HG03108 (cell line): Measurements from ENCODE around the gene FRG1.
"Not testable (repeated sequence)": the region's sequence is repeated elsewhere in the genome, so short reads cannot be mapped to it uniquely, and the experiment has no call there.

Source experiments
- ATAC-seq: cut with Tn5 transposase; IDR thresholded peaks from one replicate; pipeline ENCODE4 v1.9.1; 2021; ENCODE audit warnings: moderate library complexity; ENCODE audit not compliant: unreplicated experiment

Gene FRG1

DNA sequence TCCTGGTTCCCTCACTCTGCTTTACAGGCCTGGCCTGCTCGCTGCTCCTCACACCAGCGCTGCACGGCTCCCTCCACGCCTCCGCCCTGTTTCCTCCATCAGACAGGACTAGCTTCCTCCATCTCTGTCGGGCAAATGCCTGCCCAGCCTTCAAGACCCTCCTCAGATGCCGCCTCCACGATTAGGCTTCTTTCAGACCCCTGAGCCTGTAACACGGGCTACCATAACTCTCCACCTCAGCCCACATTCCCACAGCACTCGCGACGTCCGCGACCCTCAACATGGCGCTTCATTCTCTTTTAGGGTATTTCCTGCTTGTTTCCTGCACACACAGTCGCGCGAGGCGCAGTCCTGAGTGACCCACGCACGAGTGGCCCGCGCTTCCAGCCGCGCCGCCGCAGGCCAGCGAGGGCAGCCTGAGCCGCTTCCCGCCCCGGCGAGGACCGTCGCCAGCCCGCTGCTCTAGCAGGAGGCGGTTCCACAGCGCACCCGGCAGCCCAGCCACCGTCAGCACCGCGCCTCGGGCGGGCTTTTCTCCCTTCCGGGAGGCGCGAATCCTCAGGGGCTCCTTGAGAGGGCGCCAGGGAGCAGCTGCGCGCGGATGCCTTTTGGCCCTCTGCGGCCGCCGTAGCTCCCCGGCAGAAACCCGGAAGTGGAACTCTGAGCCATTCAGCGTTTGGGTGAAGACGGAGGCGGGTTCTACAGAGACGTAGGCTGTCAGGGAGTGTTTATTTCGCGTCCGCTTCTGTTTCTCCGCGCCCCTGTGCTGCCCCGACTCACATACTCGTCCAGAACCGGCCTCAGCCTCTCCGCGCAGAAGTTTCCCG is at the start of gene FRG1:
TSS of gene FRG1 (plus strand) at position 695 of the 827 bp plus-strand sequence. CDS start 138 bp downstream, outside the sequence.
- ATAC-seq = peak; percentile 100

DNA sequence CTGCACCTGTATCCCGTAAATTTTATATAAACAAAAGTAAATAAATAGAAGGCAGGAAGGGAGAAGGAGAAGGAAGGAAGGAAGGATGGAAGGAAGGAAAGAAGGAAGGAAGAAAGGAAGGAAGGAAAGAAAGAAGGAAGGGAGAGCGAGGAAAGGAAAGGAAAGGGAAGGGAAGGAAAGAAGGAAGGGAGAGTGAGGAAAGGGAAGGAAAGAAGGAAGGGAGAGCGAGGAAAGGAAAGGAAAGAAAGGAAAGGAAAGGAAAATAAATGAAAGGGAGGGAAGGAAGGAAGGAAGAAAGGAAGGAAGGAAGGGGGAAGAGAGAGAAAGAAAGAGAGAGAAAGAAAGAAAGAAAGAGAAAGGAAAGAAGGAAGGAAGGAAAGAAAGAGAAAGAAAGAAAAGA is 43.0 kb upstream of the FRG1 start:
- ATAC-seq = no peak

GRCh38 chr4:189899481-189900015 is 41.1 kb upstream of the FRG1 start:
- not testable (repeated sequence) for ATAC-seq

GRCh38 chr4:189904420-189905027 is 36.1 kb upstream of the FRG1 start:
- not testable (repeated sequence) for ATAC-seq

GRCh38 chr4:189912170-189912569 is 28.5 kb upstream of the FRG1 start:
- no peak for ATAC-seq

DNA sequence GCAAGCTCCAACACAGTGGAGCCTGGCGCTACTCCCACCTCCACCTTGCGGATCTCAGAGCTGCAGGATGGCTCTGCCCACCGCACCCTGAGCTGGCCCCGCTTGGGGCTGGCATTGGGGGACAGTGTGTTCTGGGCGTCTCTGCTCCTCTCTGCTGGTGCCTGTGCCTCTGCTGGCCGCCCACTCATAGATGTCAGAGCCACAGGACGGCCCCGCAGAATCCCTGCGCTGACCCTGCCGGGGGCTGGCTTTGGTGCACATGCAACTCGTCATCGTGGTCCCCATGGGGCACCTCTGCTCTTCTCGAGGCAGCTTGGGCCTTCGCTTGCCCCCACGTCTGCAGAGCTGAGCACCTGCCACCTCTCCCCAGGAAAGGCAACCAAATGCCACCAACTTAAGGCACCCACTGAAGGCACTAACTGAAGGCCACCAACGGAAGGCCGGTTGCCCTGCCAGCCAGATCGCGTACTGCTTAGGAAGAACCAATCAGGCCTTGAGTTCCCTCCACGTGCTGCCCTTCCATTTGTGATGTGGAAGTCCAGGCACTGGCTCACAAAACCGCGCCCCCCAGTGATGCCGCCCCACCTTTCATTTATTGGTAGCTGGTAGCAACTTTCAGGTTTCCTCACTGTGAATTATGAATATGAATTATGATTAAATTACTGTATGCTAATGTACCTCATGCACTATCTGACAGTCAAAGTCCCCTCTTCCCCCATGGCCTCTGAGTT is 23.3 kb upstream of the FRG1 start:
- ATAC-seq = no peak

DNA sequence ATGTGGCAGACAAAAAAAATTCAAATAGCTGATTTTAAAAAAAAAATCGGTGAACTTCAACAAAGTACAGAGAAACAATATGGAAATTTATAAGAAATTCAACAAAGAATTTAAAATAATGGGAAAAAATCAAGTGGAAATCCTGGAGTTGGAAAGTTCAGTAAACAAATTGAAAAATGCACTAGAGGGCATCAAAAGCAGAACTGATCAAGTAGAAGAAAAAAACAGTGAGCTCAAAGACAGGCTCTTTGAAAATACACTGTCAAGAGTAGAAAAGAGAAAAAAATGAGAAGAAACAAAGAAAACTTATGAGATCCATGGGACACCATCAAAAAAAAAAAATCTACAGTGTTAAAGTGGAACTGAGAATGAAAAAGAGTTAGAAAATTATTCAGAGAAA is 19.6 kb upstream of the FRG1 start:
- no peak for ATAC-seq

DNA sequence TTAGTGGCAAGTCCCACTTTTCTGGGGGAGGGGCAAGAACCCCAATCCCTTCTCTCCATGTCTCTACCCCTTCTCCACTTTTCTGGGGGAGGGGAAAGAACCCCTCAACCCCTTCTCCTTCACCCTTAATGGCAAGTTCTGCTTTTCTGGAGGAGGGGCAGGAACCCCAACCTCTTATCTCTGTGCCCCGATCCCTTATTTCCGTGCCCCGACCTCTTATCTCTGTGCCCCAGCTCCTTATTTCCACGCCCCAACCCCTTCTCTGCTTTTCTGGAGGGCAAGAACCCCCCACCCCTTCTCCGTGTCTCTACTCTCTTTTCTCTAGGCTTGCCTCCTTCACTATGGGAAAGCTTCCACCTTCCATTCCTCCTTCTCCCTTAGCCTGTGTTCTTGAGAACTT is 13.9 kb upstream of the FRG1 start:
- not testable (repeated sequence) for ATAC-seq

DNA sequence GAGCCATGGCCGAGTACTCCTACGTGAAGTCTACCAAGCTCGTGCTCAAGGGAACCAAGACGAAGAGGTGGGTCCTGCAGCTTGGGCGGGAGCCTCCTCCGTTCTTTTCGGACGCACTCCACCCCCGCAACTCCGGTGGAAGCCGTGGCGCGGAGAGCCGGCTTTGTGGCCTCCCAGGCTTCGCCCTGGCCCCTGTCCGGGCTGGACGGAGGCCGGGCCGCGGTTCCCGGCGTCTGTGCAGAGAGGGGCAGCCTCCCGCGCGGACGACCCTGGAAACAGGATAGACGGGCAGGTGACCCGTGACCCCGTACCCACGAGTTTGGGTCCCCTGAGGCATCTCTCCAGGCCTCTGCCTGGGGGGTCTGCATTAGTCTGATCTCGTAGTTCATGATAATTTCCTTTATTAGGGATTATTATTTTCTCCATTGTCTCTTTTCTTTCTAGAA is 356 bp downstream of the FRG1 start:
- no peak for ATAC-seq

- ATAC-seq = not testable (repeated sequence)
Observed at GRCh38 chr4:189942412-189942811, 1.7 kb downstream of the FRG1 start.

GRCh38 chr4:189944077-189944476 is 3.4 kb downstream of the FRG1 start:
- not testable (repeated sequence) for ATAC-seq

DNA sequence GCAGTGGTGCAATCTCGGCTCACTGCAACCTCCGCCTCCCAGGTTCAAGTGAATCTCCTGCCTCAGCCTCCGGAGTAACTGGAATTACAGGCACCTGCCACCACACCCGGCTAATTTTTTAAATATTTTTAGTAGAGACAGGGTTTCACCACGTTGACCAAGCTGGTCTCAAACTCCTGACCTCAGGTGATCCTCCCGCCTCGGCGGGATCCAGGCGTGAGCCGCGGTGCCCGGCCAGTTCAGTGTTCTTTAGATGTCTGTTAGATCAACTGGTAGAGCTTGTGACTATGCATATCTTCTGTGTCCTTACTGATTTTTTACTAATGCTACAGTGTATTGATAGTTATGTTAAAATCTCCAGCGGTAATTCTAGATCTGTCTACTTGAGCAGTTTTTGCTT is 6.2 kb downstream of the FRG1 start:
- not testable (repeated sequence) for ATAC-seq

GRCh38 chr4:189948486-189948885 is 7.8 kb downstream of the FRG1 start:
- not testable (repeated sequence) for ATAC-seq

- ATAC-seq = not testable (repeated sequence)
Observed at GRCh38 chr4:189969291-189969690, 28.6 kb downstream of the FRG1 start.

GRCh38 chr4:189973646-189974045 is 33.0 kb downstream of the FRG1 start:
- no peak for ATAC-seq

- ATAC-seq = no peak
Observed at GRCh38 chr4:189974056-189974455, 33.4 kb downstream of the FRG1 start.

DNA sequence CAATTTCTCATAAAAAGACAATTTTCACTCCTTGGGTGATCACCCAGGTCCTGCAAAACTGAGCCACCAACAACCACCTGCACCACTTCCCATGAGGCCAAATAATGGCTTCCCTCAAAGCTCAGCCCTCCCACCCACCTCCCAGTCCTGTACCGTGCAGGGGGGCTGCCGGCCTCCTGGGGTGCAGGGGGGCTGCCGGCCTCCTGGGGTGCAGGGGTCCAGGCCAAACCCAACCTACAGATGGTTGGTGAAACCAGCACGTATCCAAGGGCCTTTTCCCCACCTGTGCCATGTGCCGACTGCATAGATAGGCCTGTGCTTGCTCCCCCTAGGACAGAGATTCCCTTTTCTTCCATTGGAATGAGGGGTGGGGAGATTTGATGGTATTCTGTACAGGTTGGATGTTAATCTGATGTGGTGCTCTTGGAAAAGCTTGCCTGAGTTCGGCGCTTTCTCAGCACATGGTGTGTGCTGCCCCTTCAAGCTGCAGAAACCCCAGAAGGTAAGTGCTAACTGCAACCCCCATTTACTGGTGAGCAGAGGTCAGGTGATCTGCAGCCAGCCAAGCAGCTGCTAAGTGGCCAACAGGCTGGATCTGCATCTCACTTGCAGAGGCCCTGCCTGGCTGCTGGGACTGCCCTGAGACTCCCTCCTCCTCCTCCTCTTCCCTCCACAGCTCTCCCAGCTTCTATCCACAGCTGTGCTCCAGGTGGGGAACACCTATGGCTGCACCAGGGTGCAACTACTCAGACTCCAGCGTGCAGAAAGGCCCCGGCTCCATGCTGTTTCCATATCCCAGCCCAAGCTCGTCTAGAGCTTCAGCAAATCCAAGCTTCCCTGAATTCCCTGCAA is 38.8 kb downstream of the FRG1 start:
- no peak for ATAC-seq

DNA sequence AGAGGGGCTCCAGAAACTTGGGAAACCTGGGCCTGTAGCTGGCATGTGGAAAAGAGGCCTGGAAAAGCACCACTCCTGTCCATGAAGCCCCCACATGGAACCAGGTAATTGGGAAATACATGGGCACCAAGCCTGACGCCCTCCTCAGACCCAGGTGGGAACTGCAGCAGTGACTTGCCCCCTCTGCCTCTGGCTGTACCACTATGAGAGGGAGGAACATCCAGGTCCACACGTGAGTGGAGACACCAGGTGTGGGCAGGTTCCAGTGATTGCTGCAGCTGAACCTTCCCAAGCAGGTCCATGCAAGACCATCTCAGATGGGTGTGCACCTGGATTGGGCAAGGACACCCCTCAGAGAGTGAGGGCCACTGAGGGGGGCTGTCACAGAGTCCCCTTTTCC is 39.6 kb downstream of the FRG1 start:
- not testable (repeated sequence) for ATAC-seq

DNA sequence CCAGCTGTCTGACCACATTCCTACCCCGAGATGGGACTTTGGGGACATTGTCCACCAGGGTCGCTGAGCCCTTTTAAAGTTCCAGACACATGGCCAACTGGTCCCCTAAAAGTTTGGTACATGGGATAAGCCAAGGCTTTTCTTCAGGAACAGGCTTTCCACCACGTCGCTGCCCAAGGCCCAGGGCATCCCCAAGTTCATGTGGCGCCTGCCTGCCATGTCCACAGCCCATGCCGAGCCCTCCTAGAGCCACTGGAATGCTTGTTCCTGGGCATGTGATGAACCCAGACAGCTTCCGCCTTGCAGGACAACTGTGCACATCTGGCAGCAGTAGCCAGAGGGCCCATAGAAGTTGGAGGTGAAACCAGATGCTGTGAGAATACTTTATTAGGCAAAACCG is 41.3 kb downstream of the FRG1 start:
- no peak for ATAC-seq

- ATAC-seq = not testable (repeated sequence)
Observed at GRCh38 chr4:189983916-189984526, 43.3 kb downstream of the FRG1 start.
